Gastroesophageal sphincter (tissue), 3 donors: ENCODE data around the gene CTRL.

Source experiments
- POLR2AphosphoS5 ChIP-seq: sonication (generic); formaldehyde crosslinking; IDR thresholded peaks from one replicate; pipeline ENCODE4 v1.6.1; 2017; ENCODE audit warnings: antibody characterized with exemption
- TF ChIP-seq, protein P1 (sequence below), 4 experiments: fragments of 200-600 bp in 2 of 4; fragments of 450-650 bp in 2 of 4; sonication (generic) in 1 of 4; IDR thresholded peaks; one replicate each; pipeline ENCODE4 v1.5.1; 2017 to 2019; ENCODE audit warnings: antibody characterized with exemption in 4 of 4, mild to moderate bottlenecking in 2 of 4, moderate library complexity in 2 of 4

DNA sequence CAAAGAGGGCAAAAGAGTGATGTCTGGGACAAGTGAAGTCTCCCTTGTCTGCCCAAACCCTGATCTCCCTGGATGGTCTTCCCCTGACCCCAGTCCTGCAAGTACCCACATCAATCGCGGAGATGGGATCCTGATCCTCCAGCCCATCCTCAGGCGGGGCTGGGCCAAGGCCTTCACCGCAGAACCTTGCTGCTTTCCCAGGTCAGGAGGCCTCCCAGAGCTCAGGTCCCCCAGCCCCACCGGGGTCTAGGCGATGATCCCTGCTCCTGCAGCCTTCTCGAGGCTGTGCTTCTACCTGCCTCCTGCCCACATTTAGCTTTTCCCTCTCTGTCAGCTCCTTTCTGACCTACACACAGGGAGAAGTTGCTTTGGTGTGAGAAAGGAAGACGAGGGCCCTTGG, 30.5 kb upstream of the CTRL start:
- TF ChIP-seq, protein P1, sequence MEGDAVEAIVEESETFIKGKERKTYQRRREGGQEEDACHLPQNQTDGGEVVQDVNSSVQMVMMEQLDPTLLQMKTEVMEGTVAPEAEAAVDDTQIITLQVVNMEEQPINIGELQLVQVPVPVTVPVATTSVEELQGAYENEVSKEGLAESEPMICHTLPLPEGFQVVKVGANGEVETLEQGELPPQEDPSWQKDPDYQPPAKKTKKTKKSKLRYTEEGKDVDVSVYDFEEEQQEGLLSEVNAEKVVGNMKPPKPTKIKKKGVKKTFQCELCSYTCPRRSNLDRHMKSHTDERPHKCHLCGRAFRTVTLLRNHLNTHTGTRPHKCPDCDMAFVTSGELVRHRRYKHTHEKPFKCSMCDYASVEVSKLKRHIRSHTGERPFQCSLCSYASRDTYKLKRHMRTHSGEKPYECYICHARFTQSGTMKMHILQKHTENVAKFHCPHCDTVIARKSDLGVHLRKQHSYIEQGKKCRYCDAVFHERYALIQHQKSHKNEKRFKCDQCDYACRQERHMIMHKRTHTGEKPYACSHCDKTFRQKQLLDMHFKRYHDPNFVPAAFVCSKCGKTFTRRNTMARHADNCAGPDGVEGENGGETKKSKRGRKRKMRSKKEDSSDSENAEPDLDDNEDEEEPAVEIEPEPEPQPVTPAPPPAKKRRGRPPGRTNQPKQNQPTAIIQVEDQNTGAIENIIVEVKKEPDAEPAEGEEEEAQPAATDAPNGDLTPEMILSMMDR (IDR thresholded peaks at IDR 0.05): no peak
- TF ChIP-seq POLR2AphosphoS5: no peak
